ENCODE measurements around the gene ADCY6. TPM values are rescaled to one million over a fixed set of nuclear protein-coding genes. Genes with fewer than 3 reads are reported as not detected.

The ADCY6 gene
- total RNA-seq, 1 donor from 2014 or later = 128 TPM

GRCh38 chr12:48811437-48812090 is 22.7 kb upstream of the ADCY6 start:
- Mint-ChIP-seq H3K36me3 (ENCODE audit: insufficient read depth) (no peaks in the 10 kb centered on the region), H3K27ac (no peak overlapping the region), H3K4me1 (ENCODE audit: low read depth) (peaks cover 25% of the 10 kb centered on the region), H3K9me3 (ENCODE audit: low read depth) (no peaks in the 10 kb centered on the region), H3K4me3 (ENCODE audit: low read depth) (no peak overlapping the region), H3K27me3 (peaks cover 18% of the 10 kb centered on the region)
- TF ChIP-seq, protein P1, sequence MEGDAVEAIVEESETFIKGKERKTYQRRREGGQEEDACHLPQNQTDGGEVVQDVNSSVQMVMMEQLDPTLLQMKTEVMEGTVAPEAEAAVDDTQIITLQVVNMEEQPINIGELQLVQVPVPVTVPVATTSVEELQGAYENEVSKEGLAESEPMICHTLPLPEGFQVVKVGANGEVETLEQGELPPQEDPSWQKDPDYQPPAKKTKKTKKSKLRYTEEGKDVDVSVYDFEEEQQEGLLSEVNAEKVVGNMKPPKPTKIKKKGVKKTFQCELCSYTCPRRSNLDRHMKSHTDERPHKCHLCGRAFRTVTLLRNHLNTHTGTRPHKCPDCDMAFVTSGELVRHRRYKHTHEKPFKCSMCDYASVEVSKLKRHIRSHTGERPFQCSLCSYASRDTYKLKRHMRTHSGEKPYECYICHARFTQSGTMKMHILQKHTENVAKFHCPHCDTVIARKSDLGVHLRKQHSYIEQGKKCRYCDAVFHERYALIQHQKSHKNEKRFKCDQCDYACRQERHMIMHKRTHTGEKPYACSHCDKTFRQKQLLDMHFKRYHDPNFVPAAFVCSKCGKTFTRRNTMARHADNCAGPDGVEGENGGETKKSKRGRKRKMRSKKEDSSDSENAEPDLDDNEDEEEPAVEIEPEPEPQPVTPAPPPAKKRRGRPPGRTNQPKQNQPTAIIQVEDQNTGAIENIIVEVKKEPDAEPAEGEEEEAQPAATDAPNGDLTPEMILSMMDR (IDR thresholded peaks at IDR 0.05; ENCODE audit: unreplicated experiment) = no peak
- no peak for DNase-seq (ENCODE audit: low spot score, unreplicated experiment)

GRCh38 chr12:48810903-48811431 is 22.1 kb upstream of the ADCY6 start:
- no peak for DNase-seq (ENCODE audit: low spot score, unreplicated experiment)
- H3K9me3 Mint-ChIP-seq (ENCODE audit: low read depth) = no peaks in the 10 kb centered on the region
- H3K4me1 Mint-ChIP-seq (ENCODE audit: low read depth) = peaks cover 21% of the 10 kb centered on the region
- no peaks in the 10 kb centered on the region for H3K36me3 Mint-ChIP-seq (ENCODE audit: insufficient read depth)
- H3K27me3 Mint-ChIP-seq = peaks cover 14% of the 10 kb centered on the region
- H3K27ac Mint-ChIP-seq = no peak overlapping the region
- H3K4me3 Mint-ChIP-seq (ENCODE audit: low read depth) = no peak overlapping the region
- TF ChIP-seq, protein P1 (IDR thresholded peaks at IDR 0.05; ENCODE audit: unreplicated experiment) = no peak

DNA sequence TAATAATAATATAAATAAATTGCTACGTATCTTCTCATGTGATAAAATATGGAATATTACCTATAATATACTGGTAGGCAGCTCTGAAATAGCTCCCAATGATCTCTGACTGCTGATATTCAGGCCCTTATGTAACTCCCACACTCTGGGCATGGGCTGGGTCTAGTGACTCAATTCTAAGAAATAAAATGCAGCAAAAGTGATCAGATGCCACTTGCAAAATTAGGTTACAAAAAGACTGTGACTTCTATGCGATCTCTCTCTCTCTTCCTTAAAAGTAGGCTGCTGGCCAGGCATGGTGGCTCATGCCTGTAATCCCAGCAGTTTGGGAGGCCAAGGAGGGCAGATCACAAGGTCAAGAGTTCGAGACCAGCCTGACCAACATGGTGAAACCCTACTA is 19.1 kb upstream of the ADCY6 start:
- Mint-ChIP-seq H3K4me3 (ENCODE audit: low read depth) (no peak overlapping the region), H3K27ac (no peak overlapping the region), H3K36me3 (ENCODE audit: insufficient read depth) (no peaks in the 10 kb centered on the region), H3K27me3 (peaks cover 6% of the 10 kb centered on the region), H3K9me3 (ENCODE audit: low read depth) (no peaks in the 10 kb centered on the region), H3K4me1 (ENCODE audit: low read depth) (peaks cover 11% of the 10 kb centered on the region)
- TF ChIP-seq, protein P1 (IDR thresholded peaks at IDR 0.05; ENCODE audit: unreplicated experiment) = no peak
- DNase-seq (ENCODE audit: low spot score, unreplicated experiment) = no peak

DNA sequence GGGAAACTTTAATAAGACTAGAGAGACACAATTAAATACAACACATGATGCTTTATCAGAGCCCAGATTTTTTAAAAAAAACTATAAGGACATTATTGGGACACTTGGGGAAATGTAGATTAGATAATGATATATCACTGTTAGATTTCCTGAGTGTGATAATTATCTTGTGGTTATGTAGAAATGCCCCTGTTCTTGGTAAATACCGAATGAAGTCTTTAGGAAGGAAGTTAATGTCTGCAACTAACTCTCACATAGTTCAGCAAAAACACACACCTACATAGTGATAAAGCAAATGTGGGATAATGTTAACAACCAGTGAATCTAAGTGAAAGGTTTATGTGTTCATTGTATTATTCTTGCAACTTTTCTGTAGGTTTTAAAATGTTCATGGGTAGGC is 14.8 kb upstream of the ADCY6 start:
- TF ChIP-seq, protein P1 (IDR thresholded peaks at IDR 0.05; ENCODE audit: unreplicated experiment) = no peak
- Mint-ChIP-seq H3K36me3 (ENCODE audit: insufficient read depth) (no peaks in the 10 kb centered on the region), H3K27me3 (no peaks in the 10 kb centered on the region), H3K4me3 (ENCODE audit: low read depth) (no peak overlapping the region), H3K27ac (no peak overlapping the region), H3K9me3 (ENCODE audit: low read depth) (no peaks in the 10 kb centered on the region), H3K4me1 (ENCODE audit: low read depth) (no peaks in the 10 kb centered on the region)
- DNase-seq (ENCODE audit: low spot score, unreplicated experiment) = no peak

- DNase-seq (ENCODE audit: low spot score, unreplicated experiment) = no peak
- no peak overlapping the region for H3K27ac Mint-ChIP-seq
- H3K4me3 Mint-ChIP-seq (ENCODE audit: low read depth) = no peak overlapping the region
- no peaks in the 10 kb centered on the region for H3K36me3 Mint-ChIP-seq (ENCODE audit: insufficient read depth)
- no peaks in the 10 kb centered on the region for H3K4me1 Mint-ChIP-seq (ENCODE audit: low read depth)
- no peaks in the 10 kb centered on the region for H3K9me3 Mint-ChIP-seq (ENCODE audit: low read depth)
- H3K27me3 Mint-ChIP-seq = no peaks in the 10 kb centered on the region
- TF ChIP-seq, protein P1 (IDR thresholded peaks at IDR 0.05; ENCODE audit: unreplicated experiment) = no peak
Measured at GRCh38 chr12:48800971-48801370, 12.1 kb upstream of the ADCY6 start.
